Activated naive CD4-positive, alpha-beta T cell treated with anti-CD3 and anti-CD28 coated beads, Interleukin-2, amount 10 ng/mL, durations not matched to agents 7 days and 5 days (primary cell): ENCODE measurements around the gene ARHGAP27.
A peak's percentile ranks its signal among the peaks of the same experiment; 100 is the strongest.

Source experiments
- CTCF ChIA-PET: fragments of 350-600 bp; sonication (Branson Sonifier 250); formaldehyde crosslinking; loops from one replicate; lab custom pipeline; 2021; ENCODE audit warnings: antibody characterized with exemption; lab: Charles Lee
- DNase-seq: peaks from one replicate; pipeline ENCODE4 v3.0.0-alpha.2; 2020
- H3K27ac Mint-ChIP-seq: one replicate; pipeline ENCODE4 v1.8.0; 2021; ENCODE audit warnings: mild to moderate bottlenecking, moderate library complexity, mixed read lengths
- H3K27me3 Mint-ChIP-seq: one replicate; pipeline ENCODE4 v1.8.0; 2021; ENCODE audit warnings: mild to moderate bottlenecking, mixed read lengths
- H3K36me3 Mint-ChIP-seq: one replicate; pipeline ENCODE4 v1.8.0; 2021; ENCODE audit warnings: mixed read lengths
- H3K4me1 Mint-ChIP-seq: one replicate; pipeline ENCODE4 v1.8.0; 2021; ENCODE audit warnings: mixed read lengths
- H3K4me3 Mint-ChIP-seq: one replicate; pipeline ENCODE4 v1.8.0; 2021; ENCODE audit warnings: mild to moderate bottlenecking, moderate library complexity, mixed read lengths
- H3K9me3 Mint-ChIP-seq: one replicate; pipeline ENCODE4 v1.8.0; 2021; ENCODE audit warnings: mixed read lengths

ARHGAP27 gene

DNA sequence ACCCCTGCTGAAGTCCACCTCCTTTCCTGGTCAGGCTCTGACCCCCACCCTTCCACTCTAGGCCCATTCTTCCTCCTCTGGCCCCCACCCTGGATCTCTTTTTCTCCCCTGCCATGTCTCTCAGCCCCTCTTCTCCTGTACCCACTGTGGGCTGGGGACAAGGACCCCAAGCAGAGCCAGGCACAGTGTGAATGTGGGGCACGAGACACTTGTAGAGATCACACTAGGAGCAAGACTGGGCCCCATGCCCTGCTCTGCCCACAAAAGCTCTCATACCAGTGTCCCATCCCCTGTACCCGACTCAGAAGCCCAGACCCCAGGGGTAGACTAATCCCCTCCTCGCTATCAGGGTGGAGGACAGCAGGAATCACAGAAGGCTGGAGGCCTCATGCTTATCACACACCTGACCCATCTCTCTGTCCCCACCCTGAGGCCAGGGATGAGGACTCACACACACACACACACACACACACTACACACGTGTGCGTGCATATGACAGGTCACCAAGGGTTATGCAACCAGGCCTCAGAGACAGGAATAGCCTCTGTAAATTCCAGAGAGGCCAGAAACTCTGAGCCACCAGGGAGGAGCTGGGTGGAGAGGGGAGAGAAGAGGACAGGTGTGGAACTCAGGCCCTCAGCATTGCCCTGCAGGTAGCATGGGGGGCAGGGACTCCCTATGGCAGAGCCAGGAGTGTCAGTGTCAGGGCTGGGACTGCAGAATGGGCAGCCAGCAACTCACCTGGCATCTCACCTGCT lies 21.1 kb downstream of the ARHGAP27 start:
- Mint-ChIP-seq H3K4me1 (peaks cover 57% of the 10 kb centered on the region), H3K4me3 (peak overlapping the region; percentile 99), H3K36me3 (peaks cover 21% of the 10 kb centered on the region), H3K27me3 (no peaks in the 10 kb centered on the region), H3K27ac (peak overlapping the region; percentile 97), H3K9me3 (no peaks in the 10 kb centered on the region)
- DNase-seq, result no peak
- CTCF ChIA-PET, result interaction anchor here (1.5 to 1.7 kb wide), 2 partner anchors 14 to 17 kb away, joined by 4 to 8 read pairs; no protein-coding TSS in a partner anchor

DNA sequence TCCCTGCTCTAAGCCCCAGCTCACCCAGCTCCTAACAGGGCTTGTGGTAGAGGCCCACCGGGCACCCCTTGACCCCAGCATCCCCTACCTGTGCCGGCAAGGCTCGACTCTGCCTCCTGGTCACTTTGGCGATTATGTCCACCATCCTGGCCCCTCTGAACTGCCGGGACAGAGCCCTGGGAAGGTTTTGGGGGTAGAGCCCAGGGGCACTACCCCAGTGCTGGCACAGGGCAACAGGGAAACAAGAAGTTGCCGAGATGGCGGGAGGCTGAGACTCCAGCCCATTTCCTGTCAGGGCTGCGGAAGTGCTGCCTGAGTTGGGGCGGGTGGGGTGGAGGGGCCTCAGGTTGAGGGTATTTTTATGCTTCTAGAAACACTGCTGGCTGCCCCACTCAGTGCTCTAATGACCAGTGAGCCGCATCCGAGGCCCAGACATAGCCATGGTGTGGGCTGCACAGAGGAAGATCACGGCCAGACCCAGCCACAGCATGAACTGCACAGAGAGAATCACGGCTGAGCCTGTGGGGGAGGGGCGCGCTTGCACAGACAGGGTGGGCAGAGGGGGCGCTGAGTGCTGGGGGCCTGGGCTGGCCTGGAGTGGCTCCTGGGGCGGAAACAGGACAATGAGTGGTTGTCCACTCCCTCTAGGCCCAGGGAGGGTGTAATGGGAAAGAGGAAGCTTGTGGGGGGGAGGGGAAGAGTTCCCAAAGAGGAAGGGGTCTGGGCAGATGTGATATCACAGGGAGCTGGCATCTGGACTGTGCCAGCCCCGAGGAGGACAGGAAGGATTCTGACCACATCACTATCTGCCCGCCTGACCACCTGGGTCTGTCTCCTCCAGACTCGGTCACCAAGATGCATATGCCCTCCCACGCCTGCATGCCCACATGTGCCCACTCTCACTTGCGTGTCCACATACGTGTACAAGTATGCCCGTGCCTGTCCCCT lies 22.3 kb downstream of the ARHGAP27 start:
- peak; percentile 78 for DNase-seq
- H3K27ac Mint-ChIP-seq, result peak overlapping the region; percentile 97
- peaks cover 60% of the 10 kb centered on the region for H3K4me1 Mint-ChIP-seq
- H3K27me3 Mint-ChIP-seq, result no peaks in the 10 kb centered on the region
- no peaks in the 10 kb centered on the region for H3K9me3 Mint-ChIP-seq
- peak overlapping the region; percentile 99 for H3K4me3 Mint-ChIP-seq
- peaks cover 25% of the 10 kb centered on the region for H3K36me3 Mint-ChIP-seq
- CTCF ChIA-PET, result interaction anchor here (1.2 to 1.9 kb wide), 3 partner anchors 14 to 21 kb away, joined by 4 to 9 read pairs (median 5); no protein-coding TSS in a partner anchor

DNA sequence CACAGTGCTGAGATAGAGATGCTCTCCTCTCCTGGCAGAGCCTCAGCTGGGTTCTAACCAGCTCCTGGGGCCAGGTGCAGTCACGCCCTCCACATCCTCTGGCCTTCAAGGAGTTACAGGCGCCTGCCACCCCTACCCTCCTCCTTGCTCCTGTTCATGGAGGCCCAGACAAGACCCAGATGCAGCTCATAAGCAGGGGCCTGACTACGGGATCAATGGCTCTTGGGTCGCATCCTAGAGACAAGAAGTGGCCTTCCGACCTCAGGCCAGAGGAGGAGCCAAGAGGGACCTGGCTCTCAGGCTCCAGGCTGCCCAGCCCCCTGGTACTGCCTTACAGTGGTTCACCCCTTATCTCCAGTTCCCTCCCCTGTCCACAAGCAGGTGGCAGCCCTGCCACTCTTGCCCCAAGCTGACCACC lies 23.0 kb downstream of the ARHGAP27 start:
- H3K36me3 Mint-ChIP-seq, result peaks cover 25% of the 10 kb centered on the region
- CTCF ChIA-PET, result interaction anchor here (0.6 to 1.9 kb wide), 5 partner anchors 11 to 177 kb away, joined by 3 to 9 read pairs (median 4); no protein-coding TSS in a partner anchor

DNA sequence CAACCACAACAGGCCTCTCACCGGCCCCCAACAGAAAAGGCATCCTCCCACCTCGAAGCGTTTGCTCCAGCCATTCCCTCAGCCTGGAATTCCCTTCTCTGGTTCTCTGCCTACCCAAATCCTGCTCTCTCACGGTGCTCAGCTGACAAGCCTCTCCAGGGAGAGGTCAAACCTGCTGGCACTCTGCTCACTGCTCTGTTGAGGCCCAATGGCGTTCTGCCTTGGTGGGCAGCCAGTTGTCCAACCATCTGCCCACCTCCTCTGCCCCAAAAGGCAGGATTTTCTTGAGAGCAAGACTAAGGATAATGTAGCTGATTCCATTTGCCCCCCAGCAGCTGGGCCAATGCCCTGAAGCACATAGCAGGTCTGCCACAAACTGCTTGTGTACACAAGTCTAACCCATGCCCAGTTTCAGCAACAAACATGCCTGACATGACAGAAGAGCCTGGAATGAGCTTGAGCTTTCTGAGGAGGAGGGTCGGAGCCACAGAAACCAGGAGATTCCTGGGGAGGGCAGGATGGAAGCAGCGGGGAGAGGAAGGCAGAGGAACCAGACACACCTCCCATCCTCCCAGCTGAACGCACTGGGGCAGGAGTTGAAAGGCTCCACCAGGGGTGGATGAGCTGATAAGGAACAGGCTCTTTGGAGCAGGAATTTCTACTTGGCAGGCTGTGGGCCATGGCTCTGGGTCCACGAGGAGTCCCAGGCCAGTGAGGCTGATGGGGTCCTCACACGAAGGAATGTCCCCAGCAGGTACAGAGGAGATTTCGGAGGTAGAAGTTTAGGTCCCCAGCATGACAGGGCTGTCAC lies 23.9 kb downstream of the ARHGAP27 start:
- peak overlapping the region; percentile 97 for H3K27ac Mint-ChIP-seq
- peak overlapping the region; percentile 99 for H3K4me3 Mint-ChIP-seq
- H3K36me3 Mint-ChIP-seq, result peaks cover 33% of the 10 kb centered on the region
- no peaks in the 10 kb centered on the region for H3K27me3 Mint-ChIP-seq
- peaks cover 59% of the 10 kb centered on the region for H3K4me1 Mint-ChIP-seq
- no peaks in the 10 kb centered on the region for H3K9me3 Mint-ChIP-seq
- DNase-seq, result no peak
- CTCF ChIA-PET, result interaction anchor here (0.6 to 1.9 kb wide), 7 partner anchors 10 to 177 kb away, joined by 3 to 9 read pairs (median 4); no protein-coding TSS in a partner anchor

More for the DNA sequence above, 23.0 kb downstream of the ARHGAP27 start:
- H3K4me1 Mint-ChIP-seq, result peaks cover 57% of the 10 kb centered on the region
- H3K9me3 Mint-ChIP-seq, result no peaks in the 10 kb centered on the region
- H3K27ac Mint-ChIP-seq, result peak overlapping the region; percentile 97
- no peaks in the 10 kb centered on the region for H3K27me3 Mint-ChIP-seq
- peak overlapping the region; percentile 99 for H3K4me3 Mint-ChIP-seq
- DNase-seq, result peak; percentile 39

DNA sequence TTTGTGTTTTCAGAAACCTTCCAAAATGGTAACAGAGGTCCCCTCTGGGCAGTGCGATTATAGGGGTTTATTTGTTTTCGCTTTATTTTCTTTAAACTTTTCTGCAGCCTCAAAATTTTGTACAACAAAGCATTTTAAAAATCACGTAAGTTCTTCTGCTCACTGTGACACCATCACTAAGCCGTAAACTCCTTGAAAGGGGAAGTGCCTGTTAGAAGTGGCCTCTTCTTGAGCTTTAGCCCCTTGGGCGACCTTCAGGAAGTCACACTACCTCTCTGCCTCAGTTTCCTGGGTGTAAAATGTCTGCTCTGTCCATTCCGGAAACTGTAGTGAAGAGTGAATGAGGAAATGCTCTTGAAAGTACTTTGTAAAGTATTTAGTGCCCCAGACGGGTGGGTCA lies 26.6 kb downstream of the ARHGAP27 start:
- CTCF ChIA-PET, result no interaction called here
- Mint-ChIP-seq H3K27ac (no peak overlapping the region), H3K27me3 (no peaks in the 10 kb centered on the region), H3K4me3 (no peak overlapping the region), H3K4me1 (peaks cover 46% of the 10 kb centered on the region), H3K36me3 (peaks cover 48% of the 10 kb centered on the region), H3K9me3 (no peaks in the 10 kb centered on the region)
- no peak for DNase-seq

DNA sequence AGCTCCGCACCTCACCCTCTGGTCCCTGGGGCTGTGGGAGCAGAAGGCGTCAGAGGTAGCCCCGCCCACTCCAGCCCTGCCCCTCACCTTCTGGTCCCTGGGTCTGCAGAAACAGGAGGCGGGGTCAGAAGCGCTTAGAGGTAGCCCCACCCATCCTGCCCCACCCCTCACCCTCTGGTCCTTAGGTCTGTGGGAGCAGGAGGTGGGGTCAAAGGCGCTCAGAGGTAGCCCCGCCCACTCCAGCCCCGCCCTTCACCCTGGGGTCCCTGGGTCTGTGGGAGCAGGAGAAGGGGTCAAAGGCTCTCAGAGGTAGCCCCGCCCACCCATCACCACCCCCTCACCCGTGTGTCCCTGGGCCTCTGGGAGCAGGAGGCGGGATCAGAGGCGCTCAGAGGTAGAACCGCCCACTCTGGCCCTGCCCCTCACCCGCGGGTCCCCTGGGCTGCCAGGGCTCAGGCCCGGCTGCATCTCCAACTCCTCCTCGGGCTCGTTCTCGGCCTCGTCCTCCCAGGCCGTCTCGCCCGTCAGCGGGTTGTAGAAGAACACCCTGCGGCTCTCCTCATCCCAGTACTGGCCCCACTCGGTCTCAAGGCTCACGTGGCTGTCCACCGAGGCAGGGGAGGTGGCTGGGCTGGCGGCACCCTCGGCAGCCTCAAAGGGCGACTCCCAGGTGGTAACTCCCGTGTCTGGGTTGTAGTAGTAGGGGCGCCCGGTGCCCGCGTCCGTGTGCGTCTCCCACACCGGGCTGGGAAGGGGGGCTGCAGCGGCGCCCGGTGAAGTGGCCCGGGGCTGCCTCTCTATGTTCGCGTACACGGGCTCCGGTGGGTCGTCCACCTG lies 27.2 kb downstream of the ARHGAP27 start:
- Mint-ChIP-seq H3K4me3 (no peak overlapping the region), H3K27me3 (no peaks in the 10 kb centered on the region), H3K36me3 (peaks cover 53% of the 10 kb centered on the region), H3K4me1 (peaks cover 39% of the 10 kb centered on the region), H3K9me3 (no peaks in the 10 kb centered on the region), H3K27ac (no peak overlapping the region)
- CTCF ChIA-PET, result no interaction called here
- peak; percentile 36 for DNase-seq

DNA sequence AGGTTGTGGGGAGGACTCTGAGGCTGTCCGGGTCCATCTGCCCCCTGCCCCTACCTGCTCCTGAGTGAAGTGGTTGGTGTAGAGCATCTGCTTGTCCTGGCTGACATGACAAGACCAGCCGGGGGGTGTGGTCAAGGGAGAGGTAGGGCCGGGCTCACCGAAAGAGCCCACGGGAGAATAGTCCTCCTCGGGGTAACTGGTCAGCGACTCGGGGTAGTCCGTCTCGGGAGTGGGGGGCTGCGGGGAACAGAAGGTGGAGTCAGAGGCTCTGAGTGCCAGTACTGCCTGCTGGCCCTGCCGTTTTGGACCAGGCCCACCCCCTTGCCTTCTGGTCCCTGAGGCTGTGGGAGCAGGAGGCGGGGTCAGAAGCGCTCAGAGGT lies 27.8 kb downstream of the ARHGAP27 start:
- no peak for DNase-seq
- peaks cover 35% of the 10 kb centered on the region for H3K4me1 Mint-ChIP-seq
- H3K9me3 Mint-ChIP-seq, result no peaks in the 10 kb centered on the region
- no peaks in the 10 kb centered on the region for H3K27me3 Mint-ChIP-seq
- H3K36me3 Mint-ChIP-seq, result peaks cover 54% of the 10 kb centered on the region
- H3K27ac Mint-ChIP-seq, result peak overlapping the region; percentile 11
- no peak overlapping the region for H3K4me3 Mint-ChIP-seq
- CTCF ChIA-PET, result no interaction called here

DNA sequence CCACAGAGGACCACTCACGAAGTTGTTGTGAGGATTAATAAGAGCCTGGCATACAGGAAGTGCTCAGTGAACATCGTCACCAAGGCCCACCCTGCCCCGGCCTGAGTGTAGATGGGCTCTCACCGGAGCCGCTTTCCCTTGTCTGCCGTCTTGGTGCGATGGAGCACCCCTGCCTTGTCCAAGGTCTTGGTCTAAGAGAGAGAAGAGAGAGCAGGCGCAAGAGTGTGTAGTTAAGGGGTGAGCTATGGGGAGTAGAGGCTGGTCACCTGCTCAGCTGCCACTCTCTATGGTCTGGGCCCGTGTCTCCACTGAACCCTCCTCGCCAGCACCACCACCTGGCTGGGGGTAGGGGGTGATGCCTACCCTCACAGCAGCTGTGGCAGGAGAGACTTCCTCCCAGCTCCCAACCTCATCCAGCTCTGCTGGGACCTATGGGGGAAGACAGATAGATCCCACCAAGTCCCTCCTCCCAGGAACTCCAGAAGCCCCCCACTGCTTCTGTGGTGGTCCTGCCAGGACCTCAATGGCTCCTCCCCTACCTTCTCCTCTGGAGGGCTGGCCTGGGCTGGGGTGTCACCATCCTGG lies 28.7 kb downstream of the ARHGAP27 start:
- H3K36me3 Mint-ChIP-seq, result peaks cover 59% of the 10 kb centered on the region
- no peak overlapping the region for H3K27ac Mint-ChIP-seq
- H3K4me3 Mint-ChIP-seq, result no peak overlapping the region
- H3K9me3 Mint-ChIP-seq, result no peaks in the 10 kb centered on the region
- CTCF ChIA-PET, result no interaction called here
- H3K4me1 Mint-ChIP-seq, result peaks cover 32% of the 10 kb centered on the region
- DNase-seq, result no peak
- no peaks in the 10 kb centered on the region for H3K27me3 Mint-ChIP-seq

DNA sequence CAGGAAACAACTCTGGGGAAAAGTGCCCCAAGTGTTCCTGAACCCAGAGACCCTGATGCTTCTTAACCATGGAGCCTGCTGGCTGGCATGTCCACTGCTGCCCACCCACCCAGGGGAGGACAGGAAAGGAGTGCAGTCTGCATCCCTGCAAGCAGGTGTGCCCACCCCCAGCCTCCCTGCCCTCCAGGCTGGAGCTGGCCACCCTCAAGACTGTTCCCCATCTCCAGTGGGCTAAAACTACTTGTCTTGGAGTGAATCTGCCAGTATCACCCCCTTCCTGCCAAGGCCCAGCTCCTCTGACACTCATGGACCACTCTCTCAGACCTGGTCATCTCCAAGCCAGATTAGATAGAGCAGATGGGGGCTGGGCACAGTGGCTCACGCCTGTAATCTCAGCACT lies 29.8 kb downstream of the ARHGAP27 start:
- peaks cover 58% of the 10 kb centered on the region for H3K36me3 Mint-ChIP-seq
- CTCF ChIA-PET, result no interaction called here
- H3K4me1 Mint-ChIP-seq, result peaks cover 21% of the 10 kb centered on the region
- no peak for DNase-seq
- H3K27ac Mint-ChIP-seq, result peak overlapping the region; percentile 37
- no peaks in the 10 kb centered on the region for H3K9me3 Mint-ChIP-seq
- no peak overlapping the region for H3K4me3 Mint-ChIP-seq
- no peaks in the 10 kb centered on the region for H3K27me3 Mint-ChIP-seq

DNA sequence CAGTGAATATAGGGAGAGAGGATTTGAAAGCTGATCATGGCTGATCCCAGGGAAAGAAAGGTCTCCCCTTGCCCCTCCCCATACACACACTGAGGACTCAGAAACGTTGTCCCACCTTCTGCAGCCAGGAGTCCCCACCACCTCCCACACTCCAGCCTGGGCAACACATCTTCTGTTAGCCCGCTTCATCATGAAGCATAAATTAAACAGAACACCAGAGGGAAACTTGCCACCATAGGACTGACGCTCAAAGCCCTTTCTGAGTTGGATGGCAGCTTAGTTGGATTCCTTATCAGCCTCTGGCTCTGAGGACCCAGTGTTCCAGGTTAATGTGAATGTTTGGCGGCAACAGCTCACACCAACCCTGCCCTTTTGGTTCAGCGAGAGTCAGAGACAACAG lies 33.9 kb downstream of the ARHGAP27 start:
- Mint-ChIP-seq H3K27ac (no peak overlapping the region), H3K4me3 (no peak overlapping the region), H3K36me3 (peaks cover 47% of the 10 kb centered on the region), H3K4me1 (no peaks in the 10 kb centered on the region), H3K9me3 (no peaks in the 10 kb centered on the region), H3K27me3 (no peaks in the 10 kb centered on the region)
- CTCF ChIA-PET, result interaction anchor here (1.2 to 1.9 kb wide), 2 partner anchors 10 to 122 kb away, joined by 3 read pairs; no protein-coding TSS in a partner anchor
- DNase-seq, result no peak

DNA sequence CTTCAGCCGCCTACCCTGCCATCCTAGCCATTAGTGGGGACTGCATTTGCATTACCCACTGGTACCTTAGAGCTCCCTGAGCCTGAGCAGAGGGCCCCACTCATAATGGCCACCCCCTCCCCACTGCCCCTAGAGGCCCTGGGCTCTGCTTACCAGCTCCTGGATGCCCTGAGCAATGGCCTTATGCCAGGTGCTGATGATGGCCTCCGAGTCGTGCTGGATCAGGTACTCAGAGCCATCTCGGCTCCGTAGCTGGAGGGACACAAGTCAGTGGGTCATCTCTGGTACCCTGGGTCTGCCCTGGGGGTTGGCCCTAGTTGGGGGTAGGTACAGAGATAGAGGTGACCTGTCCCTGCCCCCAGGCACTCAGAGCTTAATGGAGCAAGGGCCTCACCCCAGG lies 34.9 kb downstream of the ARHGAP27 start:
- no peak for DNase-seq
- Mint-ChIP-seq H3K4me1 (no peaks in the 10 kb centered on the region), H3K27me3 (peaks cover 5% of the 10 kb centered on the region), H3K9me3 (no peaks in the 10 kb centered on the region), H3K27ac (no peak overlapping the region), H3K4me3 (no peak overlapping the region), H3K36me3 (peaks cover 45% of the 10 kb centered on the region)
- CTCF ChIA-PET, result interaction anchor here (1.2 to 1.9 kb wide), 3 partner anchors 11 to 121 kb away, joined by 3 to 5 read pairs (median 3); no protein-coding TSS in a partner anchor

DNA sequence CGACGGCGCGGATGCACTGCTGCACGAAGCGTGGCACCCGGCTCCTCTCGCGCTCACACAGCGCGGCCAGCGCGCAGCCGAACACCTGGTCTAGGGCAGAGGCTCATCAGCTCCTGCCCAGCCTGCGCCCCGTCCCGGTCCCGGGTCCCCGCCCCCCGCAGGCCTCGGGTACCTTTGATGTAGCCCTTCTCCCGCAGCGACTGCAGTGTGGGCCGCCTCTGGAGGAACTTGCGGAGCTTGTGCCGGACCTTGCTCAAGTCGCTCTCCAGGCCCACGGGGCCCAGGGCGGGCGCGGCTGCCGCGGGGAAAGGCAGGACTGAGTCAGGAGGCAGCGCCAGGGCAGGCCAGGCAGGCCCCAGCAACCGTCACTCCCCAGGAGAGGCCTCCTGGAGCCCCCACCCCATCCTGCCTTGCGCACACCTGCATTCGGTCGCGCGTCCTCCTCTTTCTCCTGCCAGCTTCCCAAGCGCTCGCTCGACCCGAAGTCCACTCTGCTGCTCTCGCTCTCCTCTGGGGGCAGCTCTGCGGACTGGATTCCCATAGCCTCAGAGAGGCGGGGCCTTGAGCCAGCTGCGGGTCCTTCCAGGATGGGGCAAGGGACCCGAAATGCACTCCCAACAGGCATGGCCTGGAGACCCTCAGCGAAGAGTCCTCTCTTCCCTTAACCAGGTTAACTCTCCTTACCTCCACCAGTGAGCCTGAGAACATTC lies 36.0 kb downstream of the ARHGAP27 start:
- no peak for DNase-seq
- Mint-ChIP-seq H3K9me3 (no peaks in the 10 kb centered on the region), H3K27ac (no peak overlapping the region), H3K36me3 (peaks cover 40% of the 10 kb centered on the region), H3K27me3 (peaks cover 5% of the 10 kb centered on the region), H3K4me3 (no peak overlapping the region), H3K4me1 (no peaks in the 10 kb centered on the region)
- CTCF ChIA-PET, result interaction anchor here (1.8 to 2.1 kb wide), 3 partner anchors 13 to 120 kb away, joined by 3 to 6 read pairs (median 5); no protein-coding TSS in a partner anchor
